Keratinocyte (primary cell): ENCODE data around the gene ATP6V0A4. TPM values are rescaled to one million over a fixed set of nuclear protein-coding genes. Genes with fewer than 3 reads are reported as not detected.
A peak's percentile ranks its signal among the peaks of the same experiment; 100 is the strongest.

Source experiments
- DNase-seq: peaks from one replicate; pipeline ENCODE4 v3.0.0-alpha.2; 2011; ENCODE audit warnings: low read depth, missing footprints, low spot score
- FAIRE-seq: peaks from 2 replicates; lab custom pipeline; 2011; peaks lifted over from hg19 to GRCh38; lab: Jason Lieb, UNC
- H2AFZ ChIP-seq: 2 replicates; pipeline ENCODE4 v1.6.0; 2012; ENCODE audit warnings: low read length, control low read depth, inconsistent platforms; ENCODE audit not compliant: control insufficient read depth
- H3K27ac ChIP-seq: 2 replicates; pipeline ENCODE4 v1.5.1; 2011; ENCODE audit warnings: low read length; ENCODE audit not compliant: control insufficient read depth, insufficient read depth
- H3K27me3 ChIP-seq: 3 replicates; pipeline ENCODE4 v1.6.0; 2011; ENCODE audit warnings: low read length; ENCODE audit not compliant: control insufficient read depth, insufficient read depth; ENCODE audit errors: extremely low read depth
- H3K36me3 ChIP-seq, 2 experiments: 2 replicates in 1 of 2; 3 replicates in 1 of 2; pipeline ENCODE4 v1.5.1; 2011; ENCODE audit warnings: low read length in 2 of 2, mild to moderate bottlenecking in 1 of 2; ENCODE audit not compliant: control insufficient read depth in 2 of 2, insufficient read depth in 2 of 2; ENCODE audit errors: extremely low read depth in 1 of 2
- H3K4me1 ChIP-seq: 3 replicates; pipeline ENCODE4 v1.5.1; 2011; ENCODE audit warnings: low read length; ENCODE audit not compliant: control insufficient read depth, insufficient read depth; ENCODE audit errors: extremely low read depth
- H3K4me2 ChIP-seq: 3 replicates; pipeline ENCODE4 v1.6.0; 2011; ENCODE audit warnings: low read depth, low read length; ENCODE audit not compliant: control insufficient read depth, insufficient read depth; ENCODE audit errors: extremely low read depth
- H3K4me3 ChIP-seq, 3 experiments: fragments of 200-600 bp in 1 of 3; sonication (generic) in 1 of 3; 2 replicates in 2 of 3; 3 replicates in 1 of 3; pipeline ENCODE4 v1.5.1; 2011 to 2016; ENCODE audit warnings: low read length in 3 of 3, mild to moderate bottlenecking in 3 of 3, control low read depth in 2 of 3, inconsistent platforms in 1 of 3, low read depth in 1 of 3, mixed read lengths in 1 of 3, mixed run types in 1 of 3, moderate library complexity in 1 of 3; ENCODE audit not compliant: control insufficient read depth in 2 of 3, insufficient read depth in 2 of 3; ENCODE audit errors: extremely low read depth in 1 of 3
- H3K79me2 ChIP-seq: 2 replicates; pipeline ENCODE4 v1.6.0; 2012; ENCODE audit warnings: low read length; ENCODE audit not compliant: control insufficient read depth, insufficient read depth
- H3K9ac ChIP-seq: 3 replicates; pipeline ENCODE4 v1.6.0; 2011; ENCODE audit warnings: low read length; ENCODE audit not compliant: control insufficient read depth, insufficient read depth; ENCODE audit errors: extremely low read depth
- H3K9me1 ChIP-seq: 3 replicates; pipeline ENCODE4 v1.6.0; 2011; ENCODE audit warnings: low read length; ENCODE audit not compliant: control insufficient read depth, insufficient read depth; ENCODE audit errors: extremely low read depth
- H3K9me3 ChIP-seq: 2 replicates; pipeline ENCODE4 v1.5.1; 2012; ENCODE audit warnings: low read depth, low read length; ENCODE audit not compliant: control insufficient read depth
- H4K20me1 ChIP-seq: 3 replicates; pipeline ENCODE4 v1.6.0; 2011; ENCODE audit warnings: low read length; ENCODE audit not compliant: control insufficient read depth, insufficient read depth; ENCODE audit errors: extremely low read depth
- CTCF ChIP-seq, 3 experiments: IDR thresholded peaks in 1 of 3; conservative IDR thresholded peaks in 1 of 3; optimal IDR thresholded peaks in 1 of 3; 2 replicates in 2 of 3; 3 replicates in 1 of 3; pipeline versions ENCODE3 to v1.5.1; 2011; ENCODE audit warnings: low read length in 3 of 3, mild to moderate bottlenecking in 3 of 3, moderate library complexity in 2 of 3, control low read depth in 1 of 3, inconsistent platforms in 1 of 3; ENCODE audit not compliant: insufficient read depth in 2 of 3; ENCODE audit errors: extremely low read depth in 1 of 3
- EZH2 ChIP-seq: IDR thresholded peaks from one replicate; pipeline ENCODE4 v1.6.1; 2012; ENCODE audit warnings: inconsistent platforms, mild to moderate bottlenecking, low read length, moderate library complexity
- dilution Hi-C: fragments of 300-500 bp; cut with MboI; formaldehyde crosslinking; loops from one replicate; pipeline ENCODE4 v1.7.0; 2020; ENCODE audit warnings: low sequenced_read_pairs; ENCODE audit not compliant: extremely low pct_ligation_motif_present
- polyA plus RNA-seq, 5 experiments: library from polyadenylated mRNA; depleted of rRNA in 3 of 5; stranded (reverse) in 3 of 5; stranded (forward) in 1 of 5; unstranded in 1 of 5; fragments of >200 nt; gene quantifications; 1 replicate in 1 of 5; 2 replicates in 3 of 5; 3 replicates in 1 of 5; pipeline versions ENCODE4 v1.2.1 to v1.2.3, GENCODE V29; 2011 to 2012; ENCODE audit warnings: missing spikeins in 2 of 5, low read depth in 1 of 5, low replicate concordance in 1 of 5

The ATP6V0A4 gene
- polyA plus RNA-seq, 1 donor (not counting 4 experiments of a cell fraction or from before 2014, with no cell fraction given), result 0.34 TPM

- Histone ChIP-seq H3K4me3 (no peak overlapping the region), H3K4me2 (peak overlapping the region; percentile 48), H3K27ac (no peak overlapping the region), H2AFZ (peak overlapping the region; percentile 19), H3K79me2 (no peaks in the 10 kb centered on the region), H3K4me1 (no peaks in the 10 kb centered on the region), H3K9me3 (no peaks in the 10 kb centered on the region), H3K9ac (no peak overlapping the region), H3K36me3 (no peaks in the 10 kb centered on the region), H3K9me1 (no peaks in the 10 kb centered on the region), H3K27me3 (no peaks in the 10 kb centered on the region), H4K20me1 (no peaks in the 10 kb centered on the region)
- dilution Hi-C loops, result no loop called here
- no peak for TF ChIP-seq CTCF (optimal IDR thresholded peaks at IDR 0.05 in 1 of 3, IDR thresholded peaks at IDR 0.05 in 1 of 3, conservative IDR thresholded peaks at IDR 0.05 in 1 of 3; ENCODE audit: extremely low read depth in 1 of 3, insufficient read depth in 2 of 3, low read length in 3 of 3)
- no peak for TF ChIP-seq EZH2
- FAIRE-seq (no peak), DNase-seq (no peak)
These were observed 70.5 kb downstream of the ATP6V0A4 start for GRCh38 chr7:138727336-138728099.

- FAIRE-seq (no peak), DNase-seq (no peak)
- dilution Hi-C loops, result no loop called here
- Histone ChIP-seq H2AFZ (no peak overlapping the region), H3K4me3 (no peak overlapping the region), H4K20me1 (no peaks in the 10 kb centered on the region), H3K4me1 (no peaks in the 10 kb centered on the region), H3K27ac (no peak overlapping the region), H3K36me3 (no peaks in the 10 kb centered on the region), H3K27me3 (no peaks in the 10 kb centered on the region), H3K79me2 (no peaks in the 10 kb centered on the region), H3K4me2 (no peak overlapping the region), H3K9ac (no peak overlapping the region), H3K9me3 (no peaks in the 10 kb centered on the region), H3K9me1 (no peaks in the 10 kb centered on the region)
- TF ChIP-seq EZH2 (no peak), CTCF (optimal IDR thresholded peaks at IDR 0.05 in 1 of 3, IDR thresholded peaks at IDR 0.05 in 1 of 3, conservative IDR thresholded peaks at IDR 0.05 in 1 of 3; ENCODE audit: extremely low read depth in 1 of 3, insufficient read depth in 2 of 3, low read length in 3 of 3) (no peak)
These were observed 71.7 kb downstream of the ATP6V0A4 start for GRCh38 chr7:138726288-138726687.
